WTC11 (cell line): ENCODE measurements around the gene VRTN. TPM values are rescaled to one million over a fixed set of nuclear protein-coding genes. Genes with fewer than 3 reads are reported as not detected.

Experiments
- ATAC-seq: fragments of 200-7000 bp; cut with Tn5 transposase; 2 replicates; pipeline ENCODE4 v1.10.0; 2021; ENCODE audit warnings: mild to moderate bottlenecking, moderate library complexity
- CTCF ChIA-PET: fragments of 300-600 bp; sonication (Branson Sonifier 250); formaldehyde crosslinking; loops from one replicate; lab custom pipeline; 2021; ENCODE audit warnings: antibody characterized with exemption; lab: Charles Lee
- POLR2A ChIA-PET: fragments of 350-600 bp; sonication (Branson Sonifier 250); formaldehyde crosslinking; loops from one replicate; lab custom pipeline; 2021; ENCODE audit warnings: antibody characterized with exemption; lab: Charles Lee
- DNase-seq: peaks from one replicate; pipeline ENCODE4 v3.0.0; 2021; ENCODE audit warnings: low spot score
- H3K27ac Mint-ChIP-seq: 2 replicates; pipeline ENCODE4 v1.8.0; 2021; ENCODE audit warnings: mixed read lengths
- H3K27me3 Mint-ChIP-seq: 2 replicates; pipeline ENCODE4 v1.8.0; 2021; ENCODE audit warnings: low read depth, mild to moderate bottlenecking, moderate library complexity, mixed read lengths
- H3K36me3 Mint-ChIP-seq: 2 replicates; pipeline ENCODE4 v1.8.0; 2021; ENCODE audit warnings: mixed read lengths
- H3K4me1 Mint-ChIP-seq: 2 replicates; pipeline ENCODE4 v1.8.0; 2022; ENCODE audit warnings: mixed read lengths
- H3K4me3 Mint-ChIP-seq: 2 replicates; pipeline ENCODE4 v1.8.0; 2021; ENCODE audit warnings: mild to moderate bottlenecking, moderate library complexity, mixed read lengths
- H3K9me3 Mint-ChIP-seq: 2 replicates; pipeline ENCODE4 v1.8.0; 2021; ENCODE audit warnings: mixed read lengths
- ATF1 ChIP-seq: sonication (generic); formaldehyde crosslinking; IDR thresholded peaks from 2 replicates; pipeline ENCODE4 v1.8.1; 2023; ENCODE audit warnings: mild to moderate bottlenecking, moderate library complexity, missing genetic modification reagents
- CREB1 ChIP-seq: sonication (generic); formaldehyde crosslinking; IDR thresholded peaks from 2 replicates; pipeline ENCODE4 v1.8.0; 2023; ENCODE audit warnings: mild to moderate bottlenecking, missing genetic modification reagents
- ELF4 ChIP-seq: sonication (generic); formaldehyde crosslinking; IDR thresholded peaks from 2 replicates; pipeline ENCODE4 v1.8.1; 2022; ENCODE audit warnings: low read depth, mild to moderate bottlenecking, moderate library complexity, missing genetic modification reagents
- ERG ChIP-seq: fragments of 250-450 bp; sonication (Bioruptor Pico); IDR thresholded peaks from 2 replicates; pipeline ENCODE4 v1.8.0; 2021; ENCODE audit warnings: mild to moderate bottlenecking
- FOXK1 ChIP-seq: sonication (generic); formaldehyde crosslinking; IDR thresholded peaks from 2 replicates; pipeline ENCODE4 v1.8.0; 2022; ENCODE audit warnings: mild to moderate bottlenecking, moderate library complexity, missing genetic modification reagents
- GRHL2 ChIP-seq: fragments of 250-450 bp; sonication (Bioruptor Pico); IDR thresholded peaks from 2 replicates; pipeline ENCODE4 v1.8.0; 2022; ENCODE audit warnings: mild to moderate bottlenecking, moderate library complexity; ENCODE audit not compliant: insufficient replicate concordance, severe bottlenecking
- JAZF1 ChIP-seq: fragments of 250-450 bp; sonication (Bioruptor Pico); IDR thresholded peaks from 2 replicates; pipeline ENCODE4 v1.9.0; 2021; ENCODE audit warnings: moderate library complexity, mild to moderate bottlenecking, inconsistent platforms
- NFE2L1 ChIP-seq: sonication (generic); formaldehyde crosslinking; IDR thresholded peaks from 2 replicates; pipeline ENCODE4 v1.8.1; 2023; ENCODE audit warnings: missing genetic modification reagents
- RORB ChIP-seq: fragments of 250-450 bp; sonication (Bioruptor Pico); IDR thresholded peaks from 2 replicates; pipeline ENCODE4 v1.9.0; 2021; ENCODE audit warnings: mild to moderate bottlenecking
- TEAD4 ChIP-seq: sonication (generic); formaldehyde crosslinking; IDR thresholded peaks from 2 replicates; pipeline ENCODE4 v1.8.0; 2022; ENCODE audit warnings: mild to moderate bottlenecking, missing genetic modification reagents
- ZBTB21 ChIP-seq: sonication (generic); formaldehyde crosslinking; IDR thresholded peaks from 2 replicates; pipeline ENCODE4 v1.8.1; 2023; ENCODE audit warnings: mild to moderate bottlenecking, missing genetic modification reagents, borderline replicate concordance
- ZMAT4 ChIP-seq: fragments of 250-450 bp; sonication (Bioruptor Pico); IDR thresholded peaks from 2 replicates; pipeline ENCODE4 v1.9.0; 2021; ENCODE audit warnings: mild to moderate bottlenecking
- ZNF121 ChIP-seq: sonication (generic); formaldehyde crosslinking; IDR thresholded peaks from 2 replicates; pipeline ENCODE4 v1.8.0; 2023; ENCODE audit warnings: missing genetic modification reagents
- ZNF219 ChIP-seq: sonication (generic); formaldehyde crosslinking; IDR thresholded peaks from 2 replicates; pipeline ENCODE4 v1.8.0; 2023; ENCODE audit warnings: missing genetic modification reagents, mild to moderate bottlenecking, borderline replicate concordance
- ZNF232 ChIP-seq: sonication (generic); formaldehyde crosslinking; IDR thresholded peaks from 2 replicates; pipeline ENCODE4 v1.8.0; 2022; ENCODE audit warnings: mild to moderate bottlenecking, missing genetic modification reagents
- ZNF281 ChIP-seq: sonication (generic); formaldehyde crosslinking; IDR thresholded peaks from 2 replicates; pipeline ENCODE4 v1.8.0; 2023; ENCODE audit warnings: mild to moderate bottlenecking, missing genetic modification reagents
- ZNF671 ChIP-seq: fragments of 250-450 bp; sonication (Bioruptor Pico); IDR thresholded peaks from 2 replicates; pipeline ENCODE4 v1.8.0; 2021; ENCODE audit warnings: mild to moderate bottlenecking
- ZSCAN18 ChIP-seq: fragments of 250-450 bp; sonication (Bioruptor Pico); IDR thresholded peaks from 2 replicates; pipeline ENCODE4 v2.1.2; 2022; ENCODE audit warnings: mild to moderate bottlenecking, moderate library complexity
- total RNA-seq: library from RNA; stranded (reverse); gene quantifications from 3 replicates; pipeline ENCODE4 v1.2.3, GENCODE V29; 2021
- TF ChIP-seq, protein P1 (sequence below): sonication (generic); formaldehyde crosslinking; IDR thresholded peaks from 2 replicates; pipeline ENCODE4 v1.8.0; 2022; ENCODE audit warnings: mild to moderate bottlenecking, missing genetic modification reagents
- TF ChIP-seq, protein P2 (sequence below): sonication (generic); formaldehyde crosslinking; IDR thresholded peaks from 2 replicates; pipeline ENCODE4 v1.8.1; 2023; ENCODE audit warnings: mild to moderate bottlenecking, moderate library complexity, missing genetic modification reagents
- TF ChIP-seq, protein P3 (sequence below): sonication (generic); formaldehyde crosslinking; IDR thresholded peaks from 2 replicates; pipeline ENCODE4 v1.8.1; 2022; ENCODE audit warnings: mild to moderate bottlenecking, missing genetic modification reagents, moderate library complexity, borderline replicate concordance
- TF ChIP-seq, protein P4 (sequence below): sonication (generic); formaldehyde crosslinking; IDR thresholded peaks from 2 replicates; pipeline ENCODE4 v1.8.1; 2022; ENCODE audit warnings: low read depth, mild to moderate bottlenecking, moderate library complexity, missing genetic modification reagents, borderline replicate concordance
- TF ChIP-seq, protein P5 (sequence below): sonication (generic); formaldehyde crosslinking; IDR thresholded peaks from 2 replicates; pipeline ENCODE4 v1.8.1; 2023; ENCODE audit warnings: mild to moderate bottlenecking, missing genetic modification reagents

VRTN gene
- total RNA-seq, 1 experiment from 2014 or later: 106 TPM

- no peak for TF ChIP-seq ZNF671 (CRISPR knock-in tag)
- TF ChIP-seq CREB1 (CRISPR knock-in tag): no peak
- no peak for TF ChIP-seq ATF1
- TF ChIP-seq, protein P1, sequence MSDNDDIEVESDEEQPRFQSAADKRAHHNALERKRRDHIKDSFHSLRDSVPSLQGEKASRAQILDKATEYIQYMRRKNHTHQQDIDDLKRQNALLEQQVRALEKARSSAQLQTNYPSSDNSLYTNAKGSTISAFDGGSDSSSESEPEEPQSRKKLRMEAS (CRISPR knock-in tag): no peak
- TF ChIP-seq, protein P2, sequence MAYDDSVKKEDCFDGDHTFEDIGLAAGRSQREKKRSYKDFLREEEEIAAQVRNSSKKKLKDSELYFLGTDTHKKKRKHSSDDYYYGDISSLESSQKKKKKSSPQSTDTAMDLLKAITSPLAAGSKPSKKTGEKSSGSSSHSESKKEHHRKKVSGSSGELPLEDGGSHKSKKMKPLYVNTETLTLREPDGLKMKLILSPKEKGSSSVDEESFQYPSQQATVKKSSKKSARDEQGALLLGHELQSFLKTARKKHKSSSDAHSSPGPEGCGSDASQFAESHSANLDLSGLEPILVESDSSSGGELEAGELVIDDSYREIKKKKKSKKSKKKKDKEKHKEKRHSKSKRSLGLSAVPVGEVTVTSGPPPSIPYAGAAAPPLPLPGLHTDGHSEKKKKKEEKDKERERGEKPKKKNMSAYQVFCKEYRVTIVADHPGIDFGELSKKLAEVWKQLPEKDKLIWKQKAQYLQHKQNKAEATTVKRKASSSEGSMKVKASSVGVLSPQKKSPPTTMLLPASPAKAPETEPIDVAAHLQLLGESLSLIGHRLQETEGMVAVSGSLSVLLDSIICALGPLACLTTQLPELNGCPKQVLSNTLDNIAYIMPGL (CRISPR knock-in tag): no peak
- TF ChIP-seq, protein P3, sequence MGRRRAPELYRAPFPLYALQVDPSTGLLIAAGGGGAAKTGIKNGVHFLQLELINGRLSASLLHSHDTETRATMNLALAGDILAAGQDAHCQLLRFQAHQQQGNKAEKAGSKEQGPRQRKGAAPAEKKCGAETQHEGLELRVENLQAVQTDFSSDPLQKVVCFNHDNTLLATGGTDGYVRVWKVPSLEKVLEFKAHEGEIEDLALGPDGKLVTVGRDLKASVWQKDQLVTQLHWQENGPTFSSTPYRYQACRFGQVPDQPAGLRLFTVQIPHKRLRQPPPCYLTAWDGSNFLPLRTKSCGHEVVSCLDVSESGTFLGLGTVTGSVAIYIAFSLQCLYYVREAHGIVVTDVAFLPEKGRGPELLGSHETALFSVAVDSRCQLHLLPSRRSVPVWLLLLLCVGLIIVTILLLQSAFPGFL: no peak
- TF ChIP-seq JAZF1 (CRISPR knock-in tag): no peak
- TF ChIP-seq ZBTB21 (CRISPR knock-in tag): no peak
- TF ChIP-seq FOXK1: no peak
Measured at GRCh38 chr14:74313601-74314000, 34.7 kb upstream of the VRTN start (continued).

- Mint-ChIP-seq H3K9me3 (no peaks in the 10 kb centered on the region), H3K27me3 (no peaks in the 10 kb centered on the region), H3K4me1 (peaks cover 3% of the 10 kb centered on the region; the same call in 1 of the 2 replicates), H3K27ac (no peak overlapping the region), H3K4me3 (no peak overlapping the region), H3K36me3 (no peaks in the 10 kb centered on the region)
- ChIA-PET POLR2A (interaction anchor here (0.7 kb wide), 1 partner anchor 9 kb away, joined by 3 read pairs; no protein-coding TSS in a partner anchor), CTCF (no interaction called here)
- DNase-seq (no peak), ATAC-seq (no peak)
- no peak for TF ChIP-seq FOXK1
- no peak for TF ChIP-seq ZNF232
- TF ChIP-seq ZNF121 (CRISPR knock-in tag): no peak
- TF ChIP-seq TEAD4: no peak
- TF ChIP-seq, protein P4, sequence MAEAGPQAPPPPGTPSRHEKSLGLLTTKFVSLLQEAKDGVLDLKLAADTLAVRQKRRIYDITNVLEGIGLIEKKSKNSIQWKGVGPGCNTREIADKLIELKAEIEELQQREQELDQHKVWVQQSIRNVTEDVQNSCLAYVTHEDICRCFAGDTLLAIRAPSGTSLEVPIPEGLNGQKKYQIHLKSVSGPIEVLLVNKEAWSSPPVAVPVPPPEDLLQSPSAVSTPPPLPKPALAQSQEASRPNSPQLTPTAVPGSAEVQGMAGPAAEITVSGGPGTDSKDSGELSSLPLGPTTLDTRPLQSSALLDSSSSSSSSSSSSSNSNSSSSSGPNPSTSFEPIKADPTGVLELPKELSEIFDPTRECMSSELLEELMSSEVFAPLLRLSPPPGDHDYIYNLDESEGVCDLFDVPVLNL: no peak
- TF ChIP-seq, protein P2 (CRISPR knock-in tag): no peak
- no peak for TF ChIP-seq ZSCAN18 (CRISPR knock-in tag)
- TF ChIP-seq RORB (CRISPR knock-in tag): no peak
- TF ChIP-seq ZMAT4 (CRISPR knock-in tag): no peak
- TF ChIP-seq ELF4 (CRISPR knock-in tag): no peak
- TF ChIP-seq, protein P5, sequence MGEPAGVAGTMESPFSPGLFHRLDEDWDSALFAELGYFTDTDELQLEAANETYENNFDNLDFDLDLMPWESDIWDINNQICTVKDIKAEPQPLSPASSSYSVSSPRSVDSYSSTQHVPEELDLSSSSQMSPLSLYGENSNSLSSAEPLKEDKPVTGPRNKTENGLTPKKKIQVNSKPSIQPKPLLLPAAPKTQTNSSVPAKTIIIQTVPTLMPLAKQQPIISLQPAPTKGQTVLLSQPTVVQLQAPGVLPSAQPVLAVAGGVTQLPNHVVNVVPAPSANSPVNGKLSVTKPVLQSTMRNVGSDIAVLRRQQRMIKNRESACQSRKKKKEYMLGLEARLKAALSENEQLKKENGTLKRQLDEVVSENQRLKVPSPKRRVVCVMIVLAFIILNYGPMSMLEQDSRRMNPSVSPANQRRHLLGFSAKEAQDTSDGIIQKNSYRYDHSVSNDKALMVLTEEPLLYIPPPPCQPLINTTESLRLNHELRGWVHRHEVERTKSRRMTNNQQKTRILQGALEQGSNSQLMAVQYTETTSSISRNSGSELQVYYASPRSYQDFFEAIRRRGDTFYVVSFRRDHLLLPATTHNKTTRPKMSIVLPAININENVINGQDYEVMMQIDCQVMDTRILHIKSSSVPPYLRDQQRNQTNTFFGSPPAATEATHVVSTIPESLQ: no peak
- no peak for TF ChIP-seq ERG (CRISPR knock-in tag)
- TF ChIP-seq NFE2L1 (CRISPR knock-in tag): no peak
- no peak for TF ChIP-seq ZNF219
- no peak for TF ChIP-seq GRHL2
- no peak for TF ChIP-seq ZNF281
Measured at GRCh38 chr14:74314576-74314975, 33.7 kb upstream of the VRTN start.
